Measurements from ENCODE around the gene SPAG16.

DNA sequence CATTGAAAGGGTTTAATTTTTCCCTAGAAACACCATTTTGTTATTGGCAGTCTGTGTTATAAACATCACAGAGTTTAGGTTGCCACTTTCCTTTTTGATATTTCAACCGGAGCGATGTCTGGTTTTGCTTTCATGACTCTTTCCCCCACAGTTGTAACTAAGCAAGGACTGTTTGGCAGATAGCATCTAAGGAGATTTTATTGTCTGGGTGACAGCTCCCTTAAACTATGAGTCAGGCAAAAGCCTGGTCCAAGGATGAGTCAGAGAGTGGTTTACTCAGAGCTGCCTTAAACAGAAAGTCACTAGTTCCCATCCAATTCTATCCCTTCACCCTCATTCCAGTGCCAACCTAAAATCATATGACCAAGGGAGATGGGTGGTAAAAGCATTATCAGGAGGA is 785.0 kb downstream of the SPAG16 start:
- TF ChIP-seq, protein P1, sequence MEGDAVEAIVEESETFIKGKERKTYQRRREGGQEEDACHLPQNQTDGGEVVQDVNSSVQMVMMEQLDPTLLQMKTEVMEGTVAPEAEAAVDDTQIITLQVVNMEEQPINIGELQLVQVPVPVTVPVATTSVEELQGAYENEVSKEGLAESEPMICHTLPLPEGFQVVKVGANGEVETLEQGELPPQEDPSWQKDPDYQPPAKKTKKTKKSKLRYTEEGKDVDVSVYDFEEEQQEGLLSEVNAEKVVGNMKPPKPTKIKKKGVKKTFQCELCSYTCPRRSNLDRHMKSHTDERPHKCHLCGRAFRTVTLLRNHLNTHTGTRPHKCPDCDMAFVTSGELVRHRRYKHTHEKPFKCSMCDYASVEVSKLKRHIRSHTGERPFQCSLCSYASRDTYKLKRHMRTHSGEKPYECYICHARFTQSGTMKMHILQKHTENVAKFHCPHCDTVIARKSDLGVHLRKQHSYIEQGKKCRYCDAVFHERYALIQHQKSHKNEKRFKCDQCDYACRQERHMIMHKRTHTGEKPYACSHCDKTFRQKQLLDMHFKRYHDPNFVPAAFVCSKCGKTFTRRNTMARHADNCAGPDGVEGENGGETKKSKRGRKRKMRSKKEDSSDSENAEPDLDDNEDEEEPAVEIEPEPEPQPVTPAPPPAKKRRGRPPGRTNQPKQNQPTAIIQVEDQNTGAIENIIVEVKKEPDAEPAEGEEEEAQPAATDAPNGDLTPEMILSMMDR (IDR thresholded peaks at IDR 0.05) = no peak
- TF ChIP-seq POLR2A (IDR thresholded peaks at IDR 0.05) = no peak
